NCI-H774 (cell line): Measurements from ENCODE around the gene ISYNA1.

Experiments
- DNase-seq: peaks from one replicate; lab custom pipeline; 2025; lab: John Stamatoyannopoulos, UW

Gene ISYNA1

GRCh38 chr19:18437491-18438330 is at the start of gene ISYNA1:
Gene ISYNA1, minus strand, starts transcription at chr19:18438133. Its CDS starts 154 bp downstream, at chr19:18437979.
- DNase-seq, result peak; percentile 23

- no peak for DNase-seq
Observed at GRCh38 chr19:18486746-18487145, 48.8 kb upstream of the ISYNA1 start.

GRCh38 chr19:18484992-18485391 is 47.1 kb upstream of the ISYNA1 start:
- no peak for DNase-seq

- peak; percentile 16 for DNase-seq
Observed at GRCh38 chr19:18483119-18483890, 45.4 kb upstream of the ISYNA1 start.

- DNase-seq, result no peak
Observed at GRCh38 chr19:18481505-18482222, 43.7 kb upstream of the ISYNA1 start.

- DNase-seq, result peak; percentile 39
Observed at GRCh38 chr19:18480006-18480691, 42.2 kb upstream of the ISYNA1 start.

GRCh38 chr19:18478545-18479311 is 40.8 kb upstream of the ISYNA1 start:
- DNase-seq, result no peak

GRCh38 chr19:18477974-18478373 is 40.0 kb upstream of the ISYNA1 start:
- DNase-seq, result no peak

- no peak for DNase-seq
Observed at GRCh38 chr19:18477042-18477779, 39.3 kb upstream of the ISYNA1 start.

GRCh38 chr19:18476507-18477041 is 38.6 kb upstream of the ISYNA1 start:
- no peak for DNase-seq

- no peak for DNase-seq
Observed at GRCh38 chr19:18475762-18476331, 37.9 kb upstream of the ISYNA1 start.

- DNase-seq, result no peak
Observed at GRCh38 chr19:18475004-18475453, 37.1 kb upstream of the ISYNA1 start.

GRCh38 chr19:18474366-18474887 is 36.5 kb upstream of the ISYNA1 start:
- DNase-seq, result no peak

GRCh38 chr19:18473706-18474087 is 35.8 kb upstream of the ISYNA1 start:
- DNase-seq, result no peak

GRCh38 chr19:18473003-18473705 is 35.2 kb upstream of the ISYNA1 start:
- no peak for DNase-seq

GRCh38 chr19:18470787-18471186 is 32.9 kb upstream of the ISYNA1 start:
- no peak for DNase-seq

GRCh38 chr19:18469069-18469846 is 31.3 kb upstream of the ISYNA1 start:
- no peak for DNase-seq

GRCh38 chr19:18468517-18468916 is 30.6 kb upstream of the ISYNA1 start:
- DNase-seq, result no peak
